ENCODE measurements around the gene TBC1D24. TPM values are rescaled to one million over a fixed set of nuclear protein-coding genes. Genes with fewer than 3 reads are reported as not detected.

The TBC1D24 gene
- total RNA-seq, 1 experiment from 2014 or later: 24.6 TPM

- Histone ChIP-seq H3K27me3 (ENCODE audit: insufficient read depth, low read length) (no peaks in the 10 kb centered on the region), H3K79me2 (ENCODE audit: insufficient read depth, low read length) (peaks cover 39% of the 10 kb centered on the region), H3K9ac (ENCODE audit: low read length) (peak overlapping the region; percentile 96), H3K36me3 (ENCODE audit: control insufficient read depth in 1 of 2, insufficient read depth in 2 of 2, low read length in 2 of 2) (peaks cover 13 to 28% of the 10 kb centered on the region in 2 experiments), H3K9me2 (ENCODE audit: insufficient read depth) (no peaks in the 10 kb centered on the region), H3K4me1 (ENCODE audit: control insufficient read depth in 1 of 2, insufficient read depth in 2 of 2, low read length in 2 of 2) (peaks cover 12 to 38% of the 10 kb centered on the region in 2 experiments; a peak in 3 of 4 replicates), H3K9me3 (ENCODE audit: control insufficient read depth in 1 of 2, insufficient read depth in 1 of 2, low read depth in 1 of 2, low read length in 2 of 2) (no peaks in the 10 kb centered on the region), H3K4me3 (replicated peaks in 1 of 2; ENCODE audit: low read depth in 1 of 2, low read length in 2 of 2) (peak overlapping the region; percentile 68 to 81), H3K4me2 (ENCODE audit: low read length) (peak overlapping the region; percentile 97), H3K27ac (ENCODE audit: low read depth, low read length) (peak overlapping the region; percentile 91), H4K20me1 (ENCODE audit: insufficient read depth) (no peaks in the 10 kb centered on the region), H2AFZ (ENCODE audit: low read depth, low read length, poor library complexity, severe bottlenecking) (no peak overlapping the region)
- ChIA-PET CTCF (interaction anchor here (0.8 kb wide), 1 partner anchor 73 kb away, joined by 3 read pairs; no protein-coding TSS in a partner anchor), POLR2A (interaction anchor here (0.7 to 0.8 kb wide), 2 partner anchors 31 to 87 kb away, joined by 3 read pairs; partner anchors contain the start of gene TEDC2), RAD21 (ENCODE audit: low non-redundant PET in 1 of 2, low total read pairs in 2 of 2, uncharacterized antibody in 2 of 2, unreplicated experiment in 2 of 2) (no interaction called here)
- intact Hi-C loops (cut with micrococcal nuclease): loop anchor here (5.0 to 10.0 kb wide), 3 partner anchors 34 to 163 kb away; partner anchors contain the start of genes RNPS1 and TEDC2
- ATAC-seq: peak; percentile 61
- TF ChIP-seq CTCF (IDR thresholded peaks at IDR 0.05 in 2 of 3, conservative IDR thresholded peaks at IDR 0.05 in 1 of 3; ENCODE audit: borderline replicate concordance in 1 of 3, insufficient read depth in 1 of 3, low read depth in 2 of 3, low read length in 2 of 3): peak in 2 of 3 experiments; percentile 41 to 46; a peak in 4 of 6 replicates
- no peak for TF ChIP-seq YY1 (IDR thresholded peaks at IDR 0.05; ENCODE audit: extremely low read depth, insufficient replicate concordance, low read depth, low read length)
- no peak for DNase-seq (ENCODE audit: low read depth, low spot score)
- TSS peak; percentile 88 for BruUV-seq (replicated peaks)
Observed at GRCh38 chr16:2428051-2428783, 46.7 kb upstream of the TBC1D24 start.

- DNase-seq (ENCODE audit: low read depth, low spot score) (no peak), ATAC-seq (peak; percentile 58)
- Histone ChIP-seq H3K9me3 (ENCODE audit: control insufficient read depth in 1 of 2, insufficient read depth in 1 of 2, low read depth in 1 of 2, low read length in 2 of 2) (no peaks in the 10 kb centered on the region), H3K4me1 (ENCODE audit: control insufficient read depth in 1 of 2, insufficient read depth in 2 of 2, low read length in 2 of 2) (peaks cover 12 to 36% of the 10 kb centered on the region in 2 experiments; a peak in 3 of 4 replicates), H3K79me2 (ENCODE audit: insufficient read depth, low read length) (peaks cover 44% of the 10 kb centered on the region), H3K9me2 (ENCODE audit: insufficient read depth) (no peaks in the 10 kb centered on the region), H2AFZ (ENCODE audit: low read depth, low read length, poor library complexity, severe bottlenecking) (no peak overlapping the region), H4K20me1 (ENCODE audit: insufficient read depth) (no peaks in the 10 kb centered on the region), H3K27me3 (ENCODE audit: insufficient read depth, low read length) (no peaks in the 10 kb centered on the region), H3K27ac (ENCODE audit: low read depth, low read length) (peak overlapping the region; percentile 91), H3K9ac (ENCODE audit: low read length) (peak overlapping the region; percentile 96), H3K4me2 (ENCODE audit: low read length) (peak overlapping the region; percentile 97), H3K36me3 (ENCODE audit: control insufficient read depth in 1 of 2, insufficient read depth in 2 of 2, low read length in 2 of 2) (peaks cover 17 to 32% of the 10 kb centered on the region in 2 experiments), H3K4me3 (replicated peaks in 1 of 2; ENCODE audit: low read depth in 1 of 2, low read length in 2 of 2) (peak overlapping the region; percentile 68 to 81)
- ChIA-PET POLR2A (interaction anchor here (0.7 to 0.8 kb wide), 2 partner anchors 30 to 86 kb away, joined by 3 read pairs; partner anchors contain the start of gene TEDC2), CTCF (interaction anchor here (0.8 kb wide), 1 partner anchor 73 kb away, joined by 3 read pairs; no protein-coding TSS in a partner anchor), RAD21 (ENCODE audit: low non-redundant PET in 1 of 2, low total read pairs in 2 of 2, uncharacterized antibody in 2 of 2, unreplicated experiment in 2 of 2) (no interaction called here)
- no TSS peak for BruUV-seq (replicated peaks)
- intact Hi-C loops (cut with micrococcal nuclease): loop anchor here (5.0 to 10.0 kb wide), 3 partner anchors 34 to 164 kb away; partner anchors contain the start of genes RNPS1 and TEDC2
- TF ChIP-seq MAX (IDR thresholded peaks at IDR 0.05) (no peak), ZFX (IDR thresholded peaks at IDR 0.05) (peak; percentile 37; the same call in 1 of the 2 replicates), RAD21 (IDR thresholded peaks at IDR 0.05; ENCODE audit: low read depth) (no peak)
Observed at GRCh38 chr16:2428784-2429033, 46.2 kb upstream of the TBC1D24 start.
